GM21619 (cell line): ENCODE measurements around the gene USP36.
A peak's percentile ranks its signal among the peaks of the same experiment; 100 is the strongest.
"Not testable (repeated sequence)": the region's sequence is repeated elsewhere in the genome, so short reads cannot be mapped to it uniquely, and the experiment has no call there.

ENCODE experiments used
- ATAC-seq: cut with Tn5 transposase; IDR thresholded peaks from one replicate; pipeline ENCODE4 v1.9.1; 2021; ENCODE audit not compliant: unreplicated experiment

The USP36 gene

GRCh38 chr17:78840780-78841611, at the start of gene USP36:
TSS of gene USP36 (minus strand) at chr17:78840814. CDS start at chr17:78836363, 4,451 bp downstream.
- peak; percentile 84 for ATAC-seq

- ATAC-seq = not testable (repeated sequence)
Observed at GRCh38 chr17:78890096-78890495, 49.5 kb upstream of the USP36 start.

- peak; percentile 60 for ATAC-seq
Observed at GRCh38 chr17:78889531-78889930, 48.9 kb upstream of the USP36 start.

DNA sequence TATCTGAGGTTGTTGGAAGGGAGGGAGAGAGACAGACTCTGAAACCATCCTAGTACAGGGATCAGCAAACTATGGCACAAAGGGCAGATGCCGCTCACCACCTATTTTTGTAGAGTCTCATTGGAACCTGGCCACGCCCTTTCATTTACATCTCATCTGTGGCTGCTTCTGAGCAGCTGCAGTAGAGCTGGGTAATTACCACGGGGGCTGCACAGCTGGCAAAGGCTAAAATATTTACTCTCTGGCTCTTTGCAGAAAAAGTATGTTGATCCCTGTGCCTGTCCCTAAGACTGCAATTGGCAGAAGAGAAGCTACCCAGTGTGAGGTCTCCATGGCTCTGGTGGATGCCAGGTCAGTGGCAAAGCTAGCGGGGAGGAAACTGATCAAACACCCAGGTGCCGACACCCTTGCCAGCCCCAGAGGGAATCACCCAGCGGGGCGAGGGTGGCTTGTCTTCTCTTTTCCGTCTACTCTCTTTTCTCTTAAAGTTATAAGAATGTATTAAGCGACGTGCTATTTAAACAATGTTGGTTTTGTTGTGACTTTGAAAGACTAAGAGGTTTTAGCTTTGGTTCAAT, 48.4 kb upstream of the USP36 start:
- no peak for ATAC-seq

DNA sequence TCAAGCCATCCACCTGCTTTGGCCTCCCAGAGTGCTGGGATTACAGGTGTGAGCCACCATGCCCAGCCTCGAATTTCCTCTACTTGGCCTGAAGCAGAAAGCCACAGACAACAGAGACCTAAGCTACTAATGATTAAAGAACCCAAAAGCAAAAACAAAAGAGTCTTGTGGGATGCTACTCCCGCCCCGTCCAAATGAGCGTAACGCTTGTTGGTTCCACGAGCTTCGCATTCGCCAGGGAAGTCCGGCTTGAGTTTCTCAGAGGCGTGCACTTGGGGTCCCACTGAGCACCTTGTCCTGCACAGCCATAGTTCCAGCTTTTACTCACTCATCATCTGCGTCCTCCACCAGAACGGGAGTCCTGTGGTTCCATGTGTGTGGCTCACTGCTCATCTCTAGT, 46.3 kb upstream of the USP36 start:
- no peak for ATAC-seq

- no peak for ATAC-seq
Observed at GRCh38 chr17:78885956-78886355, 45.3 kb upstream of the USP36 start.

GRCh38 chr17:78884876-78885667, 44.5 kb upstream of the USP36 start:
- no peak for ATAC-seq

DNA sequence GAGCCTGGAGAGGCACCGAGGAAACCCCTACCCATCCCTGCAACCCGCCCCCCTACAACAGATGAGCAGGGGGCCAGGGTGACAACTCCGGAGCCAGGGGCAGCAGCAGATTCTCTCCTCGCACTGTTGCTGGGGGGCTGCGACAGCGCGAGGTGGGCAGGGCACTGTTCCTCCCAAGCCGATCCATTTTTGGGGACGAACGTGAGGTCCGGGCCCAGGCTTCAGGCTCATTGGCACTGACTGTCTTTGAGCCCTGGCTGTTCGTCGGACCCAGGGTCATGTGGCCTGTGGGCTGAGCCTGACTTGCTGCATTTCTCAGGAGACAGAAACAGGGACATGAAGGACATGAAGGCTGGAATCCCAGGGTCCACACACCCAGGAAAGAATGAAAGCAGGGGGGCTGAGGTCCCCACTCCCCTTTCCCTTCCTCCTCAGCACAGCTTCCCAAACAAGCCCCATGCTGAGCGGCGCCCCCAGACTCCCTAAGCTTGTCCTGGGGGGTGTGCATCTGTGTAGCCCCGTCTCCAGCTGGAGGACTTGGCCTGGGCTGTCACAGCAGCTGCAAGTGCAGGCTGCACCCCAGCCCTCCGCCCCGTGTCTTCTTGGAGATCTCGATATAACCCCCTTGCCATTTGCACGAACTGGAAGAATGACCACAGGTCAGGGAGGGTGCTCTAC, 43.7 kb upstream of the USP36 start:
- no peak for ATAC-seq

- ATAC-seq = no peak
Observed at GRCh38 chr17:78883533-78884131, 43.0 kb upstream of the USP36 start.

GRCh38 chr17:78883089-78883532, 42.5 kb upstream of the USP36 start:
- no peak for ATAC-seq

GRCh38 chr17:78882540-78883088, 42.0 kb upstream of the USP36 start:
- no peak for ATAC-seq

DNA sequence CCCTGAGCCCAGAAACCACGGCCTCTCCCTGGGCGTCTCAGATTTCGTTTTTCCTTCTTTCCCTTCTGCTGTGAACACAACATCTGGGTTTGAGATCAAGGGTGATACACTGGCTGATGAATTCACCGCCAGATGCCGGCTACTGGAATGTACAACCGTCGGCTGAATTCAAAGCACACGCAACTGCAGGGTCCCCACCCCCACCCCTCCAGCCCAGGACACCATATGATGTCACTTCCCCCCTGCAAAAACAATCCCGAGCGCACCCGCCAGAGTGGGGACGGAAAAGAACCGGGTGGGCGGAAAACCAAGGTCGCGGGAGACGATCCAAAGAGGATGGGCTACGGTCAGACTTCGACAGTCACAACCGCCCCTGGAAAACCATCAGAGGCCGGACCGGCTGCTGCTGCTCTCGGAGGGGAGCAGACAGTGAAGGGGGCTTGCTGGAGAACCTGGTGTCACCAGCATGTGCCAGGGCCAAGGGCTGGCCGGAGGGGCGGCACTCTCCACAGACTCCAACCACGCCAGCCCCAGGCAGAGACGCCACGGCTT, 39.1 kb upstream of the USP36 start:
- no peak for ATAC-seq

DNA sequence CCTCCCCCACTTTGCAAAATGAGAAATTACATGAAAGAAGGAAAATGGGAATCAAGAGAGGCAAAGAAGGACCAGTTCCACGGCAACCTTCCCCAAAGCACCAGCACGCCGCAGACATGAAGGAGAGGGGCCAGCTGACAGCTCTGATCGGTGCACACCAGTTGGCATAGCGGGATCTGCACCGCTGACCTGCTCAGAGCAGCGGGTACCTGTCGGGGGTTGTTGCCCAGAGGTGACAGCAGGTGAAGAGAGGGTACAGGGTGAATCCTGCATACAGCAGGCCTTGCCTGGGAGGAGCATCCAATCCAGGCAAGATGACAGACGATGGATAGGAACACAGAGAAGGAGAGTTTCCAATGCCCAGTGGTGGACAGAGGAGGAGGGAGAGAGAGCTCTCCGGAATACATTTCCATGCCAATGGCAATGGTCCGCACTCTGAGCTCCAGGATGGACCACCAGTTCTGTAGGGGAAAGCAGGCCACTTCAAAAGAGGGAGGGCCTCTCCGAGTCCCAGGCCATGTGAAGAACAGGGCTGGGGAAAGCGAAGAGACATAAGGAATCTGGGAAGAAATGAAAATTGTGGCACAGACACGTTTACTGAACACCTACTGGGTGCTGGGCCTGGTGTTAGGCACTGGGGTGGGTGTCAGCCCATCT, 38.4 kb upstream of the USP36 start:
- no peak for ATAC-seq

- no peak for ATAC-seq
Observed at GRCh38 chr17:78878261-78878660, 37.6 kb upstream of the USP36 start.

DNA sequence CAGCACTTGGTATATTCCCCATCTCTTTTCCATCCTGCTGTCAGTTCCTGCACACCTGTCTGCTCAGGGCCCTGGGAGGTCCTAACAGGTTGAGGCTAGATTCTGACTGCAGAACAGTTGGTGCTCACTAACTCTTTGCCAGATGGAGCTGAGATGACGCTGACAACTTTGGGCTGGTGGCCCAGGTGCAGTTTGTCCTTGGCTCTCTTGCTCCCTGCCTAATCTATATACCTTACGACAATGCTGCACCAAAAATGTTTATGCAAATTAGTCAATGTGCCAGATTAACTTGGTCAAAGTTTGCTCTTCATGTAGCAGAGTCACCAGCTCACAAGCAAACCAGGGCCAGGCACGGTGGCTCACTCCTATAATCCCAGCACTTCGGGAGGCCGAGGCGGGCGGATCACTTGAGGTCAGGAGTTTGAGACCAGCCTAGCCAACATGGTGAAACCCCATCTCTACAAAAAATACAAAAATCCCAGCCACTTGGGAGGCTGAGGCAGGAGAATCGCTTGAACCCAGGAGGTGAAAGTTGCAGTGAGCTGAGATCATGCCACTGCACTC, 36.4 kb upstream of the USP36 start:
- ATAC-seq = not testable (repeated sequence)

- no peak for ATAC-seq
Observed at GRCh38 chr17:78876094-78876597, 35.5 kb upstream of the USP36 start.

- no peak for ATAC-seq
Observed at GRCh38 chr17:78875363-78876093, 34.9 kb upstream of the USP36 start.
